ENCODE results near the gene MGAM2.

GRCh38 chr7:142089035-142089434, 22.5 kb upstream of the MGAM2 start:
- TF ChIP-seq EP300 (IDR thresholded peaks at IDR 0.05; ENCODE audit: borderline replicate concordance in 1 of 2, control insufficient read depth in 1 of 2, low read depth in 2 of 2, low read length in 2 of 2) (no peak), YY1 (IDR thresholded peaks at IDR 0.05; ENCODE audit: low read depth, low read length) (no peak), JUND (IDR thresholded peaks at IDR 0.05; ENCODE audit: low read depth, low read length) (no peak), FOS (IDR thresholded peaks at IDR 0.05; ENCODE audit: borderline replicate concordance, extremely low read depth, insufficient read length) (no peak), CTCF (IDR thresholded peaks at IDR 0.05 in 2 of 3, conservative IDR thresholded peaks at IDR 0.05 in 1 of 3; ENCODE audit: control insufficient read depth in 2 of 3, extremely low read depth in 1 of 3, insufficient read depth in 1 of 3, low read depth in 3 of 3, low read length in 3 of 3) (no peak)
